ENCODE measurements around the gene NRM.
"Not testable (repeated sequence)": the region's sequence is repeated elsewhere in the genome, so short reads cannot be mapped to it uniquely, and the experiment has no call there.

NRM gene, protein sequence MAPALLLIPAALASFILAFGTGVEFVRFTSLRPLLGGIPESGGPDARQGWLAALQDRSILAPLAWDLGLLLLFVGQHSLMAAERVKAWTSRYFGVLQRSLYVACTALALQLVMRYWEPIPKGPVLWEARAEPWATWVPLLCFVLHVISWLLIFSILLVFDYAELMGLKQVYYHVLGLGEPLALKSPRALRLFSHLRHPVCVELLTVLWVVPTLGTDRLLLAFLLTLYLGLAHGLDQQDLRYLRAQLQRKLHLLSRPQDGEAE

DNA sequence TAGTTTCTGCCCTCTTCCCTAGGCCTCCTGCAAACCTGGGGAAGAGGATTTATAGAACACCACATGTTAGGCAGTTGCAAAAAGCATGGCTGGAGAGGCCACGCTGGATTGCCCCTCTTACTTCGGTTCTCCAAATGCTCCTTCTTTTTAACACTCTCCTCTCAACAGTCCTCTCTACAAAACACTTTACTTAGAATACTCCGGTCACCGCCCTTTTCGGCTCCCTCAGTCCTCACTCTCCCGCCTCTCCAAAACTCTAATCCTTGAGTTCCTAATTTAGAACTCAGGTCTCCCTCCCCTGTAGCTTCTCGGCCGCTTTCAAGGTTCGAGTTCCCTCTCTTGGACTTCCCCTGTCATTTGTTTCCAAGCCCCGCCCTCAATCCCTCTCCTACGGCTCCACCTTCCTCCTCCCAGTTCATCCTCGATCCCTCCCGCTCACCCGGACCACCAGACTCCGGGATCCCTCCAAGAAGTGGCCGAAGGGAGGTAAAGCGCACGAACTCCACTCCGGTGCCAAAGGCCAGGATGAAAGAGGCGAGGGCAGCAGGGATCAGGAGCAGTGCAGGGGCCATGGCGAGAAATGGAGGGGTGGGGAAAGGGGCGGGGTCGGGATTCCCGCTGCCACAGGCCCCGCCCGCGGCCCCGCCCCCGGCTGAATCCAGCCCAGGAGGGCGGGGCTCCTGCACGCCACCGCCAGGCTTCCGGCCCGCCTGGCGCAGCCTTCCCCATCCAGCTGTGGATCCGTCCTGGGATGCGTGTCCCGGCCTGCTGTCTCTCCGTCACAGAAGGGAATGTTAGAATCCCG is at the start of gene NRM:
NRM (minus strand) TSS at position 582 of the 805 bp plus-strand sequence; CDS start at position 572, 10 bp downstream.
- Mint-ChIP-seq H3K9me3 (no peaks in the 10 kb centered on the region), H3K4me1 (ENCODE audit: low read depth) (peaks cover 43% of the 10 kb centered on the region), H3K27ac (peak within 1 kb of the TSS; percentile 93), H3K4me3 (peak within 1 kb of the TSS; percentile 92), H3K36me3 (ENCODE audit: low read depth) (peaks cover 29% of the 10 kb centered on the region), H3K27me3 (no peaks in the 10 kb centered on the region)
- peak; percentile 88 for DNase-seq

DNA sequence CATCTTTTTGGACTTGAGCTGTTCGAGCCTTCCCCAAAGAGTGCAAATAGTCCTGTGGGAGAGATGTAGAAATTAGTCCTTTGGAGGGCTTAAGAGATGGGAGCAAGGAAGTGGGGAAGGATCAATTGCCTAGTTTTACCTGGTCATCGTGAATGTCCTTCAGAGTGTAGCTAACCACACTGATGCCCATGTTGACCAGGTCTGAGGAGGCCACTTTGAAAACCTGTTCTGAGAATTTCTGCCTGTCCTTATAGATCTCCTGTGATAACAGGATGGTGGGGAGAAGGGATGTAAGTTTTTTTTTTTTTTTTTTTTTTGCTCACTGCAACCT is 49.7 kb upstream of the NRM start:
- Mint-ChIP-seq H3K27me3 (no peaks in the 10 kb centered on the region), H3K36me3 (ENCODE audit: low read depth) (peaks cover 87% of the 10 kb centered on the region), H3K4me1 (ENCODE audit: low read depth) (peaks cover 79% of the 10 kb centered on the region), H3K4me3 (peak overlapping the region; percentile 92), H3K9me3 (peaks cover 5% of the 10 kb centered on the region), H3K27ac (peak overlapping the region; percentile 98)
- DNase-seq = no peak

DNA sequence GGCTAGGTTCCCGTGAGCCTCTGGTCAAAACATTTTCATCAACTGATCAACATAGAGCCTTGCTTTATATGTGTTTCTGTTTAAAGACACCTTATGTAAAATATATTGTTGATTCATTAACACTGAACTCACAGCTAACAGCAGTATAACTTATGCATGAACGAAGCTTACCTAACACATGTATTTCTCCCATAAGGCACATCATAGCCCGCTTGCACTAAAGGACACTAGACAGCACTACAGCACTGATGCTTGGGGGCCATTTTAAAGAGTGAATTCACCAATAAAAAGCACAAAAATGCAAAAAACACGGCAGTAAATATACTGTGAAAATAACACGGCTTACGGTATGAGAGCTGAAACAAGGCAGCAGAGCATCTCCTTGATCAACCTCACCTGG is 47.7 kb upstream of the NRM start:
- Mint-ChIP-seq H3K27ac (peak overlapping the region; percentile 98), H3K4me3 (peak overlapping the region; percentile 92), H3K36me3 (ENCODE audit: low read depth) (peaks cover 95% of the 10 kb centered on the region), H3K4me1 (ENCODE audit: low read depth) (peaks cover 81% of the 10 kb centered on the region), H3K27me3 (no peaks in the 10 kb centered on the region), H3K9me3 (peaks cover 5% of the 10 kb centered on the region)
- no peak for DNase-seq

DNA sequence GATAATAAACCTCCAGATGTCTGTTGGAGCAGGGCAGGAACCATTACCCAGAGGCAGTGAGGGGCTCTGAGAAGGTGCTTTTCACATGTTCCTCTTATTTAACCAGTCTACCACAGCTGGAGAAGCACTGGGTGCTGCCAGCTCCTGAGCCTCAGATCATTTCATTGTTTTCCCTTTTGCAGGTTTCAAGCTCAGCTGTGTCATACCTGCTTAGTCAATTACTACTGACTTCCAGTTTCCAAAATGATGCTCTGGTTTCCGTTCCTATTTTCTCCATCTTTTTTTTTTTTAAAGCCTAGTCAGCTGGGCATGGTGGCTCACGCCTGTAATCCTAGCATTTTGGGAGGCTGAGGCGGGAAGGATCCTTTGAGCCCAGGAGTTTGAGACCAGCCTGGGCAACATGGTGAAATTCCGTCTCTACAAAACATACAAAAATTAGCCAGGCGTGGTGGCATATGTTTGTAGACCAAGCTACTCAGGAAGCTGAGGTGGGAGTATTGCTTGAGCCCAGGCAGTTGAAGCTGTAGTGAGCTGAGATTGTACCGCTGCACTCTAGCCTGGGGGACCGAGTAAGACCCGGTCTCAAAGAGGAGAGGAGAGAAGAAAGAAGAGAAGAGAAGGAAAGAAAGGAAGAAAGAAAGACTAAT is 45.0 kb upstream of the NRM start:
- Mint-ChIP-seq H3K4me3 (peak overlapping the region; percentile 65), H3K27me3 (no peaks in the 10 kb centered on the region), H3K36me3 (ENCODE audit: low read depth) (peaks cover 98% of the 10 kb centered on the region), H3K4me1 (ENCODE audit: low read depth) (peaks cover 83% of the 10 kb centered on the region), H3K9me3 (peaks cover 5% of the 10 kb centered on the region), H3K27ac (peak overlapping the region; percentile 98)
- DNase-seq = peak; percentile 52

DNA sequence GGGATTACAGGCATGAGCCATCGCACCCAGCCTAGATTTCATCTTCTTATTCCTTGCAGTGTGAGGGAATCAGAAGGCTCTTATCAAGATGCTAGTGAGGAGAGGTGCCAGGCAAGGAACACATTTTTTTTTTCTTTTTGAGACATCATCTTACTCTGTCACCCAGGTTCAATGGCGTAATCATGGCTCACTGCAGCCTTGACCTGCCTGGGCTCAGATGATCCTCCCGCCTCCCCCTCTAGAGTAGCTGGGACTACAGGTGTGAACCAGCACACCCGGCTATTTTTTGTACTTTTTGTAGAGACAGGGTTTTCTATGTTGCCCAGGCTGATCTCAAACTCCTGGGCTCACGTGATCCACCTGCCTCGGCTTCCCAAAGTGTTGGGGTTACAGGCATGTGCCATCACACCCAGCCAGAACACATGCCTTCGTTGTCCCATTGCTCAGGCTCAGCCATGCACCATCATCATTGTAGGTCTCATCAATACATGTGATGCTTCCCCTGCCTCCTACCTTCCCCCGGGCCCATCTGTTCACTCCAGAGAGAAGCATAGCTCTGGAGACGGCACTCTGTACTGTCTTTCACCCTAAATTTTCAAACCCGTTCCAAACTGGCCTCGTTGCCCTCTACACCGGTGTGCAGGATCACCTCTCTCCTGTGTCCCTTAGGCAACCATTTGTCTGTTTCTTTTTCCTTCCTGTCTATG is 41.6 kb upstream of the NRM start:
- H3K36me3 Mint-ChIP-seq (ENCODE audit: low read depth) = peaks cover 96% of the 10 kb centered on the region
- DNase-seq = no peak
- H3K27me3 Mint-ChIP-seq = no peaks in the 10 kb centered on the region
- H3K4me1 Mint-ChIP-seq (ENCODE audit: low read depth) = peaks cover 62% of the 10 kb centered on the region
- no peak overlapping the region for H3K4me3 Mint-ChIP-seq
- peak overlapping the region; percentile 61 for H3K27ac Mint-ChIP-seq
- peaks cover 5% of the 10 kb centered on the region for H3K9me3 Mint-ChIP-seq

DNA sequence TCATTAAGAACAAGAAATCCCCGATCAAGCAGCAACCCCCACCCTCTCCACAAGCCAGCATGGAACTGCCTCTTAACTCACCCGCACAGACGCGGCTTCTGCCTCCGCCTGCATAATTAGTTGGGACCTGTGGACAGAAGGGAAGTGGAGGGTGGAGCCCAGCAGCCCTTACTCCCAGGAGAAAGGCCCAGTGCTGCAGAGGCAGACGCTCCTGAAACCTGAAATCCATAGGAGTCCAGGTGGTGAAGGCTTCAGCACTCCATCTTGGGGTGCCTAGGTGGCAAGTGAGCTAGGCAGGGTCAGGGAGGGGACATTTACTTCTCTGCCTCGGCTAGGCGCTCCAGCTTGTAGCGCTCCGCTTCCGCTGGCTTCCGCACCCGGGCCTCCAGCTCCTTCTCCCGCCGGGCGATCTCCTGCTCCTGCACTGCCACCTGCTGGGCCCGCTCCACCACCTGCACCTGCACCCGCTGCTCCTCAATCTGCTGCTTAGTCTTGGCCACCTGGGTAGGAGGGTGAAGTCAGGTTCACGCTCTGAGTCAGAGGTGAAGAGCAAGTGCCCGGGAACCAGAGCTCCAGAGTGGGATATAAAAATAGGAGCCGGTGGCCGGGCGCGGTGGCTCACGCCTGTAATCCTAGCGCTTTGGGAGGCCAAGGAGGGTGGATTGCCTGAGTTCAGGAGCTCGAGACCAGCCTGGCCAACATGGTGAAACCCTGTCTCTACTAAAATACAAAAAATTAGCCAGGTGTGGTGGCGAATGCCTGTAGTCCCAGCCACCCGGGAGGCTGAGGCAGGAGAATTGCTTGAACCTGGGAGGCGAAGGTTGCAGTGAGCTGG is 40.0 kb upstream of the NRM start:
- no peaks in the 10 kb centered on the region for H3K9me3 Mint-ChIP-seq
- H3K27me3 Mint-ChIP-seq = no peaks in the 10 kb centered on the region
- peaks cover 51% of the 10 kb centered on the region for H3K4me1 Mint-ChIP-seq (ENCODE audit: low read depth)
- H3K4me3 Mint-ChIP-seq = peak overlapping the region; percentile 65
- peak; percentile 89 for DNase-seq
- peak overlapping the region; percentile 83 for H3K27ac Mint-ChIP-seq
- peaks cover 93% of the 10 kb centered on the region for H3K36me3 Mint-ChIP-seq (ENCODE audit: low read depth)

DNA sequence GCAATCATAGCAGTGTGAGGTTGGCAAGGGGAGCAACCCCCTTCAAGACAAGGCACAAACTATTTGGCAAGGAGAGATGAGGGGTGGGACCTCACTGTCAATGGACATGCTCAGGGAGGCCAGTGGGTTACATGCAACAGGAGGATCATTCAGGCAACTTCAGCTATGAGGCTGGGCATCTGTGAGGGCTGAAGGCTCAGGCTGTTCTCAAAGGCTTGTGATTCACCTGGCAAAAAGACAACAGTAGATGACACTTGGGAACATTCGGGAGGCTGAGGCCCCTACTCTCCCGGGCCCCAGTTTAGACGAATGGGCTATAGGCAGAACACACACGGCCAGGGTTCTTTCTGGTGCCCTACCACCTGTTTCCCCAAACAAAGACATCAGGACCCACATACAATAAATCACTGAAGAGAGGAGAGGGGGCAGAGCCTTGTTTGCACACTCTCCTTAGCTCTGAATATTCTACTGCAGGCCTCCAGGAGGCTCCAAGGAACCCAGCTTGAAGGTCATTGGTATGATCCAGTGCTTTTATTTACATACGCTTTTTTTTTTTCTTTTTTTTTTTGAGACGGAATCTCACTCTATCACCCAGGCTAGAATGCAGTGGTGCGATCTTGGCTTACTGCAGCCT is 37.3 kb upstream of the NRM start:
- no peak overlapping the region for H3K4me3 Mint-ChIP-seq
- H3K27me3 Mint-ChIP-seq = no peaks in the 10 kb centered on the region
- DNase-seq = no peak
- H3K36me3 Mint-ChIP-seq (ENCODE audit: low read depth) = peaks cover 94% of the 10 kb centered on the region
- H3K27ac Mint-ChIP-seq = peak overlapping the region; percentile 85
- peaks cover 58% of the 10 kb centered on the region for H3K4me1 Mint-ChIP-seq (ENCODE audit: low read depth)
- no peaks in the 10 kb centered on the region for H3K9me3 Mint-ChIP-seq

DNA sequence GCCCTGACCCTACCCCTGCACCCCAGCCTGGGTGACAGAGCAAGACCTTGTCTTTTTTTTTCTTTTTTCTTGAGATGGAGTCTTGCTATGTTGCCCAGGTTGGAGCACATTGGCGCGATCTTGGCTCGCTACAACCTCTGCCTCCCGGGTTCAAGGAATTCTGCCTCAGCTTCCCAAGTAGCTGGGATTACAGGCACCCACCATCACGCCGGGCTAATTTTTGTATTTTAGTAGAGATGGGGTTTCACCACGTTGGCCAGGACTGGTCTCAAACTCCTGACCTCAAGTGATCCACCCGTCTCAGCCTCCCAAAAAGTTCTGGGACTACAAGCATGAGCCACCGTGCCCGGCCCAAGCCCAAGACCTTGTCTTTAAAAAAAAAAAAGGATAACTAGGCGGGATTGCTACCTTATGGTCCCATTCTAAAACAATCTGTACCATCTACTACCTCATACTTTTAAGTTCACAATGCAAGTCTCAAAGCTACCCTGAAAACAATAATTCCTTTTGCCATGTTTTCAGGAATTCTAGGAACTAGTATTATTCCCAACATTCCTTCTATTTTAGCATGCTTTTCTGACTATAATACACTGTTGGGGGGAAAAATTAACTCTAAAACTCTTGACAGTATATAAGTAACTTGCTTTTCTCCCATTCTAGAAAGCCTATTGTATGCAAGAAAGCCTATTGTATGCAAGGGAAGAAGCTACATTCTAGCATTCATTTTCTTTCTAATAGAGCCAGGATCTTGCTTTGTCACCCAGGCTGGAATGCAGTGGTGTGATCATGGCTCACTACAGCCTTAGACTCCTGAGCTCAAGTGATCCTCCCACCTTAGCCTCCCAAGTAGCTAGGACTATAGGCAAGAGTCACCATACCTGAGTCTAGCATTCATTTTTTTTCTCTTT is 36.0 kb upstream of the NRM start:
- H3K27ac Mint-ChIP-seq = peak overlapping the region; percentile 85
- peaks cover 94% of the 10 kb centered on the region for H3K36me3 Mint-ChIP-seq (ENCODE audit: low read depth)
- DNase-seq = no peak
- no peaks in the 10 kb centered on the region for H3K9me3 Mint-ChIP-seq
- H3K27me3 Mint-ChIP-seq = no peaks in the 10 kb centered on the region
- H3K4me1 Mint-ChIP-seq (ENCODE audit: low read depth) = peaks cover 55% of the 10 kb centered on the region
- peak overlapping the region; percentile 5 for H3K4me3 Mint-ChIP-seq

DNA sequence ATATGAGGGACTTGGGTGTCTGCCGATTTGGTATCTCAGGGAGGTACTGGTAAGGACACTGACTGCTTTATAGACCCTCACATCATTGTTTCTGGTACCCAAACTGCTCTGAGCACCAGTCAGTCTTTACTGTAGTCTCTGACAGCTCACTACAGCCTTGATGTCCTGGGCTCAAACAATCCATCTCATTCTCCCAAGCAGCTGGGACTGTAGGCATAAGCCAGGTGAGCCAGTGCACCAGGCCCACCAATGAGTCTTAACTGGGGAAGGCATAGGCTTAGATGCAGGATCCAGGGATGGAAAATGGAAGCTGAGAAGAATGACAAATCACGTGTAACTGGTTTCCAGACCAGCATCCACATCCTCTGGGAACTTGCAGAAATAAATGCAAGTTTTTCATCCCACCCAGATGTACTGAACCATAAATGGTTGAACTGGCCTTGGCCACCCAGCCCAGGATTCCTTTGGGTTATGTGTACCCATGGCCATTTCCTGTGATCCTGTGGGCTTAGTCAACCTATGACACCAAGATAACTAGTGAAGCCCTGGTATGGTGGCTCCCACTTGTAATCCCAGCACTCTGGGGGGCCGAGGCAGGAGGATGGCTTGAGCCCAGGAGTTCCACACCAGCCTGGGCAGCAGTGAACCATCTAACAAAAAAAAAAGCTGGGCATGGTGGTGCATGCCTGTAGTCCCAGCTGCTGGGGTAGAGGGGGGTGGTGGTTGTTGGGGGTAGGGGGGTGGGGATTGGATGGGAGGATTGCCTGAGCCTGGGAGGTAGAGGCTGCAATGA is 35.1 kb upstream of the NRM start:
- no peak for DNase-seq
- peaks cover 93% of the 10 kb centered on the region for H3K36me3 Mint-ChIP-seq (ENCODE audit: low read depth)
- H3K9me3 Mint-ChIP-seq = no peaks in the 10 kb centered on the region
- H3K27me3 Mint-ChIP-seq = no peaks in the 10 kb centered on the region
- H3K4me1 Mint-ChIP-seq (ENCODE audit: low read depth) = peaks cover 49% of the 10 kb centered on the region
- H3K27ac Mint-ChIP-seq = peak overlapping the region; percentile 83
- H3K4me3 Mint-ChIP-seq = peak overlapping the region; percentile 41

DNA sequence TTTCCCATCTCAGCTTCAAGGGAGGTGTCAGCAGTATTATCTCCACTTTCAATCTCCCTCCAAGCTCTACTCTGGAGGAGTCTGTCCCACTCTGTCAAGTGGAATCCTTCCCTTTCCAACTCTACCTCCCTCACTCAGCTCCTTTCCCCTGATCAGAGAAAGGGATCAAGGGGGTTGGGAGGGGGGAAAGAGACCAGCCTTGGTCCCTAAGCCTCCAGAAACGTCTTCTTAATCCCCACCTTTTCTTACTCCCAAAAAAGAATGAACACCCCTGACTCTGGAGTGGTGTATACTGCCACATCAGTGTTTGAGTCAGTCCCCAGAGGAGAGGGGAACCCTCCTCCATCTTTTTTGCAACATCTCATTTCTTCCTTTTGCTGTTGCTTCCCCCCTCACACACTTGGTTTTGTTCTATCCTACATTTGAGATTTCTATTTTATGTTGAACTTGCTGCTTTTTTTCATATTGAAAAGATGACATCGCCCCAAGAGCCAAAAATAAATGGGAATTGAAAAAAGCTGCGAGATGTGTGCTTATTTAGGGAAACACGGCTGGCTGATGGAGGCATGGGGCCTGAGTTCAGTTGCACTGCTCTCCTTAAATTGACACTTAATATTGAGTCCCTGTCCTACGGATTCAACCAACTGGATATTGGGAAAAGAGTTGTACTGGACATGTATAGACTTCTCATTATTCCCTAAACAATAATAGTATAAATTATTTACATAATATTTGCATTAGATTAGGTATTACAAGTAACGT is 34.3 kb upstream of the NRM start:
- H3K4me3 Mint-ChIP-seq = peak overlapping the region; percentile 99
- H3K4me1 Mint-ChIP-seq (ENCODE audit: low read depth) = peaks cover 40% of the 10 kb centered on the region
- no peak for DNase-seq
- peaks cover 93% of the 10 kb centered on the region for H3K36me3 Mint-ChIP-seq (ENCODE audit: low read depth)
- H3K9me3 Mint-ChIP-seq = no peaks in the 10 kb centered on the region
- peak overlapping the region; percentile 98 for H3K27ac Mint-ChIP-seq
- H3K27me3 Mint-ChIP-seq = no peaks in the 10 kb centered on the region

DNA sequence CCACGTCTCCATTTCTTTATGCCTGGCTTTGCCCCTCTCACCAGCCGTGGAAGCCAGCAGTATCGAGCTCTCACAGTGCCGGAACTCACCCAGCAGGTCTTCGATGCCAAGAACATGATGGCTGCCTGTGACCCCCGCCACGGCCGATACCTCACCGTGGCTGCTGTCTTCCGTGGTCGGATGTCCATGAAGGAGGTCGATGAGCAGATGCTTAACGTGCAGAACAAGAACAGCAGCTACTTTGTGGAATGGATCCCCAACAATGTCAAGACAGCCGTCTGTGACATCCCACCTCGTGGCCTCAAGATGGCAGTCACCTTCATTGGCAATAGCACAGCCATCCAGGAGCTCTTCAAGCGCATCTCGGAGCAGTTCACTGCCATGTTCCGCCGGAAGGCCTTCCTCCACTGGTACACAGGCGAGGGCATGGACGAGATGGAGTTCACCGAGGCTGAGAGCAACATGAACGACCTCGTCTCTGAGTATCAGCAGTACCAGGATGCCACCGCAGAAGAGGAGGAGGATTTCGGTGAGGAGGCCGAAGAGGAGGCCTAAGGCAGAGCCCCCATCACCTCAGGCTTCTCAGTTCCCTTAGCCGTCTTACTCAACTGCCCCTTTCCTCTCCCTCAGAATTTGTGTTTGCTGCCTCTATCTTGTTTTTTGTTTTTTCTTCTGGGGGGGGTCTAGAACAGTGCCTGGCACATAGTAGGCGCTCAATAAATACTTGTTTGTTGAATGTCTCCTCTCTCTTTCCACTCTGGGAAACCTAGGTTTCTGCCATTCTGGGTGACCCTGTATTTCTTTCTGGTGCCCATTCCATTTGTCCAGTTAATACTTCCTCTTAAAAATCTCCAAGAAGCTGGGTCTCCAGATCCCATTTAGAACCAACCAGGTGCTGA is 33.3 kb upstream of the NRM start:
- H3K4me1 Mint-ChIP-seq (ENCODE audit: low read depth) = peaks cover 45% of the 10 kb centered on the region
- H3K27me3 Mint-ChIP-seq, DNase-seq, H3K9me3 Mint-ChIP-seq: not testable (repeated sequence)
- H3K4me3 Mint-ChIP-seq = peak overlapping the region; percentile 99
- peaks cover 92% of the 10 kb centered on the region for H3K36me3 Mint-ChIP-seq (ENCODE audit: low read depth)
- peak overlapping the region; percentile 98 for H3K27ac Mint-ChIP-seq
